Measurements from ENCODE around the gene PLXNB2. TPM values are rescaled to one million over a fixed set of nuclear protein-coding genes. Genes with fewer than 3 reads are reported as not detected.

Gene PLXNB2
- polyA plus RNA-seq, 1 donor from 2014 or later = 38.6 TPM

DNA sequence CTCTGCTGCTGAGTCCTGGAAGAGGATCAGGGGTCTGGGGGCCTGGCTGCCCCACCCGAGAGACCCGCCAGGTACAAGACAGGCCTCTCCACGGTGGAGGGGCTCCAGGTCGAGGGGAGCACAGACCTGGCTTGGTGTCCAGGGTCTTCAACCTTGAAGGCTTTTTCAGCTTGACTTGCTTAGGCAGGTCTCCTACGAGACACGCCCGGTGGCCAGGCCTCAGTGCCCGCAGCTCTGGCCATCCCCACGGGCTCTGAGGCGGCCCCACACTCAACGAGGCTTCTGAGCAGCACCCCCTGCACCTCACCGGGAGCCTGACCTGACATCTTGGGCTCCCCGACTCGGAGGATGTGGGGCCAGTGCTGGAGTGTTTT lies 6.6 kb upstream of the PLXNB2 start:
- TF ChIP-seq SMC3 (conservative IDR thresholded peaks at IDR 0.05; ENCODE audit: poor library complexity) = no peak
- TF ChIP-seq RAD21 (conservative IDR thresholded peaks at IDR 0.05) = no peak
- TF ChIP-seq POLR2AphosphoS5 (IDR thresholded peaks at IDR 0.05) = no peak
- TF ChIP-seq, protein P1, sequence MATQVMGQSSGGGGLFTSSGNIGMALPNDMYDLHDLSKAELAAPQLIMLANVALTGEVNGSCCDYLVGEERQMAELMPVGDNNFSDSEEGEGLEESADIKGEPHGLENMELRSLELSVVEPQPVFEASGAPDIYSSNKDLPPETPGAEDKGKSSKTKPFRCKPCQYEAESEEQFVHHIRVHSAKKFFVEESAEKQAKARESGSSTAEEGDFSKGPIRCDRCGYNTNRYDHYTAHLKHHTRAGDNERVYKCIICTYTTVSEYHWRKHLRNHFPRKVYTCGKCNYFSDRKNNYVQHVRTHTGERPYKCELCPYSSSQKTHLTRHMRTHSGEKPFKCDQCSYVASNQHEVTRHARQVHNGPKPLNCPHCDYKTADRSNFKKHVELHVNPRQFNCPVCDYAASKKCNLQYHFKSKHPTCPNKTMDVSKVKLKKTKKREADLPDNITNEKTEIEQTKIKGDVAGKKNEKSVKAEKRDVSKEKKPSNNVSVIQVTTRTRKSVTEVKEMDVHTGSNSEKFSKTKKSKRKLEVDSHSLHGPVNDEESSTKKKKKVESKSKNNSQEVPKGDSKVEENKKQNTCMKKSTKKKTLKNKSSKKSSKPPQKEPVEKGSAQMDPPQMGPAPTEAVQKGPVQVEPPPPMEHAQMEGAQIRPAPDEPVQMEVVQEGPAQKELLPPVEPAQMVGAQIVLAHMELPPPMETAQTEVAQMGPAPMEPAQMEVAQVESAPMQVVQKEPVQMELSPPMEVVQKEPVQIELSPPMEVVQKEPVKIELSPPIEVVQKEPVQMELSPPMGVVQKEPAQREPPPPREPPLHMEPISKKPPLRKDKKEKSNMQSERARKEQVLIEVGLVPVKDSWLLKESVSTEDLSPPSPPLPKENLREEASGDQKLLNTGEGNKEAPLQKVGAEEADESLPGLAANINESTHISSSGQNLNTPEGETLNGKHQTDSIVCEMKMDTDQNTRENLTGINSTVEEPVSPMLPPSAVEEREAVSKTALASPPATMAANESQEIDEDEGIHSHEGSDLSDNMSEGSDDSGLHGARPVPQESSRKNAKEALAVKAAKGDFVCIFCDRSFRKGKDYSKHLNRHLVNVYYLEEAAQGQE (IDR thresholded peaks at IDR 0.05; ENCODE audit: borderline replicate concordance) = no peak
- Histone ChIP-seq H3K4me3 (ENCODE audit: low read length) (no peak overlapping the region), H3K4me2 (ENCODE audit: low read length) (no peak overlapping the region), H3F3A (ENCODE audit: insufficient read depth, low read length, poor library complexity, severe bottlenecking) (no peaks in the 10 kb centered on the region), H2AFZ (ENCODE audit: low read depth, low read length) (no peak overlapping the region), H3K9me2 (ENCODE audit: insufficient read depth, low read length) (no peaks in the 10 kb centered on the region), H3K9me3 (ENCODE audit: low read length) (no peaks in the 10 kb centered on the region), H3K27ac (ENCODE audit: low read length) (no peak overlapping the region), H3K36me3 (ENCODE audit: insufficient read depth, low read length) (no peaks in the 10 kb centered on the region), H3K79me2 (replicated peaks; ENCODE audit: insufficient read depth, low read length) (no peaks in the 10 kb centered on the region), H3K27me3 (ENCODE audit: insufficient read depth, low read depth, low read length) (no peaks in the 10 kb centered on the region), H4K20me1 (ENCODE audit: insufficient read depth) (no peaks in the 10 kb centered on the region), H3K9ac (ENCODE audit: low read length) (no peak overlapping the region)

DNA sequence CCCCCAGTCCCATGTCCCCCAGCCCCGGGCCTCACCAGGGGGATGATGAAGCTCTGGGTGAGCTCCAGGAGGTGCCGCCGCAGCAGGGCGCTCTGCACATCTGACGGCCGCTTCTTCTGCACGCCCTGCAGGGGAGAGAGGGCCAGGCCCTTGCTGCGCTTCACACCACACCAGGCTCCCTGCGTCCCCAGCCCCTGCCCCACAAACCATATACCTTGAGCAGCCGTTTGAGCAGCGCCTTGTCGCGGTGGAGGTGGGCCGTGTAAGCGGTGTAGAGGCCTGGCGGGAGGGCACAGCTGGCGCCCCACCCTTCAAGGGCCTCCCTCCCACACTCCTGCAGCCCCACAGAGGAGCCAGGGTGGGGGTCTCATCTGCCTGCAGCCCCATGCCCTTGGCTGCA lies 6.2 kb upstream of the PLXNB2 start:
- H3K36me3 ChIP-seq (ENCODE audit: insufficient read depth, low read length) = no peaks in the 10 kb centered on the region
- H2AFZ ChIP-seq (ENCODE audit: low read depth, low read length) = no peak overlapping the region
- no peak for TF ChIP-seq EP300 (conservative IDR thresholded peaks at IDR 0.05; ENCODE audit: poor library complexity, severe bottlenecking)
- TF ChIP-seq POLR2AphosphoS5 (IDR thresholded peaks at IDR 0.05) = no peak
- no peak for TF ChIP-seq MXI1 (conservative IDR thresholded peaks at IDR 0.05; ENCODE audit: poor library complexity, severe bottlenecking)
- TF ChIP-seq, protein P2, sequence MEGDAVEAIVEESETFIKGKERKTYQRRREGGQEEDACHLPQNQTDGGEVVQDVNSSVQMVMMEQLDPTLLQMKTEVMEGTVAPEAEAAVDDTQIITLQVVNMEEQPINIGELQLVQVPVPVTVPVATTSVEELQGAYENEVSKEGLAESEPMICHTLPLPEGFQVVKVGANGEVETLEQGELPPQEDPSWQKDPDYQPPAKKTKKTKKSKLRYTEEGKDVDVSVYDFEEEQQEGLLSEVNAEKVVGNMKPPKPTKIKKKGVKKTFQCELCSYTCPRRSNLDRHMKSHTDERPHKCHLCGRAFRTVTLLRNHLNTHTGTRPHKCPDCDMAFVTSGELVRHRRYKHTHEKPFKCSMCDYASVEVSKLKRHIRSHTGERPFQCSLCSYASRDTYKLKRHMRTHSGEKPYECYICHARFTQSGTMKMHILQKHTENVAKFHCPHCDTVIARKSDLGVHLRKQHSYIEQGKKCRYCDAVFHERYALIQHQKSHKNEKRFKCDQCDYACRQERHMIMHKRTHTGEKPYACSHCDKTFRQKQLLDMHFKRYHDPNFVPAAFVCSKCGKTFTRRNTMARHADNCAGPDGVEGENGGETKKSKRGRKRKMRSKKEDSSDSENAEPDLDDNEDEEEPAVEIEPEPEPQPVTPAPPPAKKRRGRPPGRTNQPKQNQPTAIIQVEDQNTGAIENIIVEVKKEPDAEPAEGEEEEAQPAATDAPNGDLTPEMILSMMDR (IDR thresholded peaks at IDR 0.05; ENCODE audit: poor library complexity, severe bottlenecking) = no peak
- TF ChIP-seq EZH2 (IDR thresholded peaks at IDR 0.05; ENCODE audit: borderline replicate concordance, insufficient read depth, low read length, poor library complexity, severe bottlenecking) = no peak
- no peaks in the 10 kb centered on the region for H4K20me1 ChIP-seq (ENCODE audit: insufficient read depth)
- H3K79me2 ChIP-seq (replicated peaks; ENCODE audit: insufficient read depth, low read length) = no peaks in the 10 kb centered on the region
- no peaks in the 10 kb centered on the region for H3K9me3 ChIP-seq (ENCODE audit: low read length)
- H3K9me2 ChIP-seq (ENCODE audit: insufficient read depth, low read length) = no peaks in the 10 kb centered on the region
- no peak overlapping the region for H3K4me3 ChIP-seq (ENCODE audit: low read length)
- H3K9ac ChIP-seq (ENCODE audit: low read length) = no peak overlapping the region
- H3K4me2 ChIP-seq (ENCODE audit: low read length) = no peak overlapping the region
- H3K27me3 ChIP-seq (ENCODE audit: insufficient read depth, low read depth, low read length) = no peaks in the 10 kb centered on the region
- H3F3A ChIP-seq (ENCODE audit: insufficient read depth, low read length, poor library complexity, severe bottlenecking) = no peaks in the 10 kb centered on the region
- H3K27ac ChIP-seq (ENCODE audit: low read length) = no peak overlapping the region

DNA sequence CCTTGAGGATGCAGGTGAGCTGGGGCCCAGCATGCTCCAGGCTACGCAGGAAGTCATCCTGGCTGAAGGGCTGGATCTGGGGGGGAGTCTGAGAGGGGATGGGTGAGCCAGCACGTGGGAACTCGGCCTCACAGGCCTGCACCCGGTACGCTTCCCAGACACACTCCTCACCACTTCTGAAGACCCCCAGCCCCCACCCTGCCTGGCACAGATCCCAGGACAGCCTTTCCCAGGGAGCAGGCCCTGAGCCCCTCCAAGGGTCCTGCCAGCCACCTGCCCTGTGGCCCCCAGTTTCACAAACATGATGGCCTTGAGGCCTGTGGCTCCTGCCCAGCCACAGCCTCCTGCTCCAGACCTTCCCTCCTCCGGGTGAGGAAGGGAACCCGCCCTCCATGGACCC lies 5.6 kb upstream of the PLXNB2 start:
- no peaks in the 10 kb centered on the region for H4K20me1 ChIP-seq (ENCODE audit: insufficient read depth)
- TF ChIP-seq EP300 (conservative IDR thresholded peaks at IDR 0.05; ENCODE audit: poor library complexity, severe bottlenecking) (no peak), SMC3 (conservative IDR thresholded peaks at IDR 0.05; ENCODE audit: poor library complexity) (no peak), MXI1 (conservative IDR thresholded peaks at IDR 0.05; ENCODE audit: poor library complexity, severe bottlenecking) (no peak)
- TF ChIP-seq, protein P2 (IDR thresholded peaks at IDR 0.05; ENCODE audit: poor library complexity, severe bottlenecking) = no peak
- no peaks in the 10 kb centered on the region for H3K9me2 ChIP-seq (ENCODE audit: insufficient read depth, low read length)
- H3K4me3 ChIP-seq (ENCODE audit: low read length) = no peak overlapping the region
- H3F3A ChIP-seq (ENCODE audit: insufficient read depth, low read length, poor library complexity, severe bottlenecking) = no peaks in the 10 kb centered on the region
- no peaks in the 10 kb centered on the region for H3K27me3 ChIP-seq (ENCODE audit: insufficient read depth, low read depth, low read length)
- H3K9ac ChIP-seq (ENCODE audit: low read length) = no peak overlapping the region
- no peaks in the 10 kb centered on the region for H3K36me3 ChIP-seq (ENCODE audit: insufficient read depth, low read length)
- H3K27ac ChIP-seq (ENCODE audit: low read length) = no peak overlapping the region
- no peak overlapping the region for H3K4me2 ChIP-seq (ENCODE audit: low read length)
- H3K9me3 ChIP-seq (ENCODE audit: low read length) = no peaks in the 10 kb centered on the region
- H2AFZ ChIP-seq (ENCODE audit: low read depth, low read length) = no peak overlapping the region
- H3K79me2 ChIP-seq (replicated peaks; ENCODE audit: insufficient read depth, low read length) = no peaks in the 10 kb centered on the region

Measured in neural cell (in vitro differentiated cells).